Endothelial cell of umbilical vein (primary cell): Measurements from ENCODE around the gene BCL7A. TPM values are rescaled to one million over a fixed set of nuclear protein-coding genes. Genes with fewer than 3 reads are reported as not detected.

Experiments used
- Bru-seq: library from RNA; stranded (reverse); fragments of 400-500 nt; gene quantifications from one replicate; lab custom pipeline; 2021; lab: Mats Ljungman, UMichigan
- BruChase-seq, 2 experiments: library from RNA; stranded (reverse); fragments of 400-500 nt; gene quantifications; one replicate each; lab custom pipeline; 2021; lab: Mats Ljungman, UMichigan
- BruUV-seq: library from RNA; stranded (reverse); fragments of 400-500 nt; replicated peaks from 2 replicates; lab custom pipeline; 2021; lab: Mats Ljungman, UMichigan
- CTCF ChIA-PET: fragments of 300-600, 350-600 bp; sonication (Branson Sonifier 250); formaldehyde crosslinking; loops from one replicate; lab custom pipeline; 2021; ENCODE audit warnings: antibody characterized with exemption, inconsistent platforms; lab: Charles Lee
- POLR2A ChIA-PET: fragments of 300-600, 350-600 bp; sonication (Branson Sonifier 250); formaldehyde crosslinking; loops from one replicate; lab custom pipeline; 2021; ENCODE audit warnings: antibody characterized with exemption, inconsistent platforms; lab: Charles Lee
- DNase-seq: peaks from one replicate; pipeline ENCODE4 v3.0.0-alpha.2; 2011; ENCODE audit warnings: low read depth, low spot score
- FAIRE-seq: peaks from 2 replicates; lab custom pipeline; 2011; peaks lifted over from hg19 to GRCh38; lab: Jason Lieb, UNC
- H2AFZ ChIP-seq: 2 replicates; pipeline ENCODE4 v1.6.0; 2012; ENCODE audit warnings: low read depth, low read length, control low read depth, inconsistent platforms
- H3K27ac ChIP-seq: 2 replicates; pipeline ENCODE4 v1.5.1; 2011; ENCODE audit warnings: low read depth, mild to moderate bottlenecking, control low read depth, low read length, moderate library complexity; ENCODE audit not compliant: insufficient read depth
- H3K27me3 ChIP-seq, 2 experiments: 2 replicates each; pipeline versions ENCODE4 v1.6.0 to v1.6.1; 2011; ENCODE audit warnings: low read length in 2 of 2, mixed read lengths in 1 of 2; ENCODE audit not compliant: control insufficient read depth in 2 of 2, insufficient read depth in 2 of 2
- H3K36me3 ChIP-seq, 2 experiments: 2 replicates in 1 of 2; 3 replicates in 1 of 2; pipeline ENCODE4 v1.5.1; 2011; ENCODE audit warnings: low read length in 2 of 2, mild to moderate bottlenecking in 1 of 2, moderate library complexity in 1 of 2; ENCODE audit not compliant: control insufficient read depth in 2 of 2, insufficient read depth in 2 of 2; ENCODE audit errors: extremely low read depth in 1 of 2
- H3K4me1 ChIP-seq: 3 replicates; pipeline ENCODE4 v1.5.1; 2011; ENCODE audit warnings: mild to moderate bottlenecking, low read length; ENCODE audit not compliant: control insufficient read depth, insufficient read depth; ENCODE audit errors: extremely low read depth
- H3K4me2 ChIP-seq: 2 replicates; pipeline ENCODE4 v1.6.1; 2011; ENCODE audit warnings: low read length, control low read depth, mixed read lengths; ENCODE audit not compliant: insufficient read depth
- H3K4me3 ChIP-seq, 3 experiments: fragments of 200-600 bp in 1 of 3; sonication (generic), shearing (Covaris generic) in 1 of 3; replicated peaks in 1 of 3; 2 replicates each; pipeline ENCODE4 v1.5.1; 2011 to 2016; ENCODE audit warnings: control low read depth in 3 of 3, low read length in 3 of 3, mild to moderate bottlenecking in 2 of 3, inconsistent platforms in 1 of 3, low read depth in 1 of 3, moderate library complexity in 1 of 3; ENCODE audit not compliant: insufficient read depth in 1 of 3
- H3K79me2 ChIP-seq: 2 replicates; pipeline ENCODE4 v1.6.0; 2012; ENCODE audit warnings: low read length, inconsistent platforms; ENCODE audit not compliant: control insufficient read depth, insufficient read depth
- H3K9ac ChIP-seq: replicated peaks from 2 replicates; pipeline ENCODE3; 2011; ENCODE audit warnings: low read length, control low read depth; ENCODE audit not compliant: insufficient read depth; ENCODE audit errors: extremely low read depth
- H3K9me1 ChIP-seq: replicated peaks from 3 replicates; pipeline ENCODE4 v1.6.0; 2011; ENCODE audit warnings: mild to moderate bottlenecking, low read length; ENCODE audit not compliant: control insufficient read depth, insufficient read depth; ENCODE audit errors: extremely low read depth
- H3K9me3 ChIP-seq: replicated peaks from 2 replicates; pipeline ENCODE4 v1.5.1; 2012; ENCODE audit warnings: low read length, inconsistent platforms; ENCODE audit not compliant: control insufficient read depth, insufficient read depth
- H4K20me1 ChIP-seq: replicated peaks from 2 replicates; pipeline ENCODE3; 2011; ENCODE audit warnings: mild to moderate bottlenecking, low read length; ENCODE audit not compliant: control insufficient read depth, insufficient read depth; ENCODE audit errors: extremely low read depth
- CTCF ChIP-seq, 2 donors: IDR thresholded peaks; 1 replicate in 1 of 2; 2 replicates in 1 of 2; pipeline ENCODE4 v1.5.1; 2011; ENCODE audit warnings: low read length in 2 of 2, mild to moderate bottlenecking in 2 of 2, moderate library complexity in 2 of 2, control low read depth in 1 of 2, inconsistent platforms in 1 of 2, low read depth in 1 of 2; ENCODE audit not compliant: insufficient read depth in 1 of 2; ENCODE audit errors: extremely low read depth in 1 of 2
- FOS ChIP-seq: IDR thresholded peaks from 2 replicates; pipeline ENCODE4 v1.6.1; 2011; ENCODE audit warnings: mild to moderate bottlenecking, low read length, moderate library complexity, borderline replicate concordance; ENCODE audit not compliant: insufficient read depth
- GATA2 ChIP-seq: IDR thresholded peaks from 2 replicates; pipeline ENCODE4 v1.7.0; 2011; ENCODE audit warnings: low read depth, mild to moderate bottlenecking, moderate library complexity, mixed read lengths, low read length; ENCODE audit not compliant: insufficient read length, insufficient read depth
- JUN ChIP-seq: IDR thresholded peaks from 2 replicates; pipeline ENCODE4 v1.6.1; 2011; ENCODE audit warnings: borderline replicate concordance, low read depth; ENCODE audit not compliant: insufficient read length, insufficient read depth
- MYC ChIP-seq: IDR thresholded peaks from one replicate; pipeline ENCODE4 v1.6.1; 2011; ENCODE audit warnings: mild to moderate bottlenecking, low read depth, low read length
- POLR2A ChIP-seq: IDR thresholded peaks from 2 replicates; pipeline ENCODE4 v1.6.1; 2012; ENCODE audit warnings: low read depth, mild to moderate bottlenecking, control low read depth, low read length
- POLR2AphosphoS5 ChIP-seq: IDR thresholded peaks from 2 replicates; pipeline ENCODE4 v1.6.1; 2012; ENCODE audit warnings: low read depth, mild to moderate bottlenecking, control low read depth, low read length, moderate library complexity; ENCODE audit not compliant: insufficient read depth
- dilution Hi-C: fragments of 300-500 bp; cut with MboI; formaldehyde crosslinking; loops from one replicate; pipeline ENCODE4 v1.15.0; 2019; ENCODE audit warnings: low sequenced_read_pairs; ENCODE audit not compliant: extremely low pct_ligation_motif_present
- intact Hi-C: fragments of 100-400 bp; cut with micrococcal nuclease; formaldehyde crosslinking; loops from one replicate; pipeline ENCODE4 v1.10.0; 2022
- long read RNA-seq: library from polyadenylated mRNA; stranded (forward); transcript quantifications from one replicate; pipeline ENCODE4 v2.0.0, GENCODE V29; 2021
- polyA minus RNA-seq, 3 experiments: library from RNA; depleted of rRNA, polyadenylated mRNA; stranded (reverse); fragments of >200 nt; gene quantifications; 1 replicate in 1 of 3; 2 replicates in 2 of 3; pipeline ENCODE4 v1.2.3, GENCODE V29; 2011
- polyA plus RNA-seq, 4 experiments: library from polyadenylated mRNA; depleted of rRNA in 3 of 4; stranded (reverse) in 3 of 4; unstranded in 1 of 4; fragments of >200 nt; gene quantifications; 2 replicates each; pipeline versions ENCODE4 v1.2.1 to v1.2.3, GENCODE V29; 2011 to 2012; ENCODE audit warnings: missing spikeins in 1 of 4
- total RNA-seq: library from RNA; stranded (reverse); gene quantifications from 2 replicates; pipeline ENCODE4 v1.2.3, GENCODE V29; 2021

Gene BCL7A
- 11.1 and 12.6 TPM in 2 replicates for total RNA-seq
- 9.5 and 9.7 TPM in 2 replicates for polyA plus RNA-seq
- 7.0 and 7.9 TPM in 2 replicates for polyA plus RNA-seq (2011; cell fraction: cytosol; rRNA removed)
- 6.7 and 7.3 TPM in 2 replicates for polyA plus RNA-seq (2011; cell fraction: nucleus; rRNA removed)
- polyA plus RNA-seq (2012) = 10.1 and 10.4 TPM in 2 replicates
- 6.7 and 6.9 TPM in 2 replicates for polyA minus RNA-seq
- polyA minus RNA-seq (2011; cell fraction: cytosol; rRNA and poly(A)+ RNA removed) = 2.7 TPM
- polyA minus RNA-seq (2011; cell fraction: nucleus; rRNA and poly(A)+ RNA removed) = 3.6 and 4.9 TPM in 2 replicates
- Bru-seq, nascent RNA = percentile 48 among the genes with signal in this experiment
- BruChase-seq, experiment 1, labeled RNA remaining after a 6-hour chase = percentile 50 among the genes with signal in this experiment
- percentile 55 among the genes with signal in this experiment for BruChase-seq, experiment 2, labeled RNA remaining after a 2-hour chase
- long read RNA-seq, full-length matches to known transcripts = 5 of 13 reads
- long read RNA-seq, partial matches to known transcripts = 3 of 13 reads
- long read RNA-seq, other reads (novel, unspliced or antisense) = 5 of 13 reads

- peak within 1 kb of the TSS; percentile 80 for H3K9ac ChIP-seq
- ChIA-PET CTCF (interaction anchor here (0.5 to 3.2 kb wide), 8 partner anchors 10 to 726 kb away, joined by 3 to 21 read pairs (median 4); partner anchors contain the start of genes CAMKK2 and CFAP251), POLR2A (no interaction called here)
- BruUV-seq = no TSS peak
- peak within 1 kb of the TSS; percentile 80 for H2AFZ ChIP-seq
- no peaks in the 10 kb centered on the region for H3K36me3 ChIP-seq
- H4K20me1 ChIP-seq = no peaks in the 10 kb centered on the region
- H3K4me3 ChIP-seq = peak within 1 kb of the TSS; percentile 58 to 78 (median 70)
- peak within 1 kb of the TSS; percentile 46 for H3K27ac ChIP-seq
- no peaks in the 10 kb centered on the region for H3K9me3 ChIP-seq
- peaks cover 19% of the 10 kb centered on the region for H3K4me1 ChIP-seq
- peaks cover 17% of the 10 kb centered on the region for H3K79me2 ChIP-seq
- dilution Hi-C loops = no loop called here
- FAIRE-seq (peak; percentile 70), DNase-seq (peak; percentile 72)
- intact Hi-C loops = loop anchor here (2.0 to 5.0 kb wide), 4 partner anchors 29 to 133 kb away; partner anchors contain the start of genes MLXIP and PSMD9
- no peaks in the 10 kb centered on the region for H3K9me1 ChIP-seq
- H3K4me2 ChIP-seq = peak within 1 kb of the TSS; percentile 85
- TF ChIP-seq MYC (no peak), POLR2A (peak; percentile 39)
- H3K27me3 ChIP-seq = no peaks in the 10 kb centered on the region
Measured at GRCh38 chr12:122021822-122022392, at the start of gene BCL7A. Gene BCL7A (plus strand): TSS chr12:122021884. CDS start chr12:122022092, 208 bp downstream.

GRCh38 chr12:121974026-121974985 is 47.4 kb upstream of the BCL7A start:
- H4K20me1 ChIP-seq = no peaks in the 10 kb centered on the region
- no peaks in the 10 kb centered on the region for H3K79me2 ChIP-seq
- no peak for FAIRE-seq
- CTCF ChIA-PET = interaction anchor here (0.9 kb wide), 1 partner anchor 10 kb away, joined by 4 read pairs; no protein-coding TSS in a partner anchor
- POLR2A ChIA-PET = no interaction called here
- no peaks in the 10 kb centered on the region for H3K27me3 ChIP-seq
- no peaks in the 10 kb centered on the region for H3K36me3 ChIP-seq
- no peaks in the 10 kb centered on the region for H3K9me1 ChIP-seq
- H3K4me3 ChIP-seq = no peak overlapping the region
- no peak overlapping the region for H3K9ac ChIP-seq
- no peak overlapping the region for H2AFZ ChIP-seq
- intact Hi-C loops = no loop called here
- no peaks in the 10 kb centered on the region for H3K4me1 ChIP-seq
- no peaks in the 10 kb centered on the region for H3K9me3 ChIP-seq
- dilution Hi-C loops = no loop called here
- TF ChIP-seq FOS = no peak
- no peak for TF ChIP-seq GATA2
- TF ChIP-seq POLR2A = no peak
- no peak for TF ChIP-seq POLR2AphosphoS5
- no peak for TF ChIP-seq CTCF (IDR thresholded peaks at IDR 0.05; ENCODE audit: extremely low read depth in 1 of 2, insufficient read depth in 1 of 2, low read depth in 1 of 2, low read length in 2 of 2)
- no peak for TF ChIP-seq MYC
- no peak for TF ChIP-seq JUN
- no peak for DNase-seq
- H3K4me2 ChIP-seq = no peak overlapping the region
- no TSS peak for BruUV-seq
- H3K27ac ChIP-seq = no peak overlapping the region
